H1 (cell line): Measurements from ENCODE around the gene SPANXN5.
"Not testable (repeated sequence)": the region's sequence is repeated elsewhere in the genome, so short reads cannot be mapped to it uniquely, and the experiment has no call there.

Source experiments
- CBX8 ChIP-seq: fragments of 300-800, 300-1000 bp; sonication (generic); IDR thresholded peaks from 2 replicates; pipeline ENCODE4 v1.7.1; 2016; ENCODE audit warnings: low read depth, low read length, borderline replicate concordance
- CEBPB ChIP-seq: IDR thresholded peaks from 2 replicates; pipeline ENCODE4 v1.6.1; 2012; ENCODE audit warnings: low read depth, low read length
- CHD1 ChIP-seq: IDR thresholded peaks from 2 replicates; pipeline ENCODE4 v1.6.1; 2012; ENCODE audit warnings: low read depth, low read length, improper control_type of control experiment
- EP300 ChIP-seq, 2 experiments: IDR thresholded peaks; 1 replicate in 1 of 2; 2 replicates in 1 of 2; pipeline ENCODE4 v1.6.1; 2011 to 2012; ENCODE audit warnings: low read depth in 2 of 2, low read length in 2 of 2, mild to moderate bottlenecking in 2 of 2, borderline replicate concordance in 1 of 2, inconsistent platforms in 1 of 2, moderate library complexity in 1 of 2
- EZH2 ChIP-seq: fragments of 200-600 bp; sonication (generic); IDR thresholded peaks from 2 replicates; pipeline ENCODE4 v1.7.1; 2012; ENCODE audit warnings: low read depth, mild to moderate bottlenecking, moderate library complexity, low read length, inconsistent platforms; ENCODE audit not compliant: severe bottlenecking
- GABPA ChIP-seq: IDR thresholded peaks from 2 replicates; pipeline ENCODE4 v1.6.1; 2011; ENCODE audit warnings: mild to moderate bottlenecking, low read length, moderate library complexity, borderline replicate concordance; ENCODE audit not compliant: insufficient read depth
- NRF1 ChIP-seq: IDR thresholded peaks from 2 replicates; pipeline ENCODE4 v1.6.1; 2011; ENCODE audit warnings: mild to moderate bottlenecking, low read depth, low read length, improper control_type of control experiment
- POLR2A ChIP-seq, 2 experiments: IDR thresholded peaks; 1 replicate in 1 of 2; 2 replicates in 1 of 2; pipeline ENCODE4 v1.6.1; 2011; ENCODE audit warnings: low read depth in 2 of 2, low read length in 2 of 2, mild to moderate bottlenecking in 2 of 2; ENCODE audit errors: control extremely low read depth in 1 of 2
- POLR2AphosphoS5 ChIP-seq: IDR thresholded peaks from 2 replicates; pipeline ENCODE4 v1.6.1; 2011; ENCODE audit warnings: low read depth, low read length
- RAD21 ChIP-seq, 2 experiments: IDR thresholded peaks in 1 of 2; conservative IDR thresholded peaks in 1 of 2; 2 replicates each; pipeline ENCODE4 v1.6.1; 2011; ENCODE audit warnings: low read depth in 2 of 2, low read length in 2 of 2, improper control_type of control experiment in 1 of 2, inconsistent platforms in 1 of 2, mild to moderate bottlenecking in 1 of 2, moderate library complexity in 1 of 2
- RBBP5 ChIP-seq: IDR thresholded peaks from 2 replicates; pipeline ENCODE4 v1.7.1; 2012; ENCODE audit warnings: low read depth, mild to moderate bottlenecking, inconsistent platforms, low read length, moderate library complexity, borderline replicate concordance
- SUZ12 ChIP-seq: fragments of 200-600 bp; sonication (generic); IDR thresholded peaks from 2 replicates; pipeline ENCODE4 v1.6.1; 2012; ENCODE audit warnings: mild to moderate bottlenecking, inconsistent platforms, low read length, moderate library complexity, mixed read lengths
- ZNF274 ChIP-seq: IDR thresholded peaks from 2 replicates; pipeline ENCODE4 v1.7.0; 2012; ENCODE audit warnings: low read length, borderline replicate concordance; ENCODE audit errors: extremely low read depth
- TF ChIP-seq, protein P1 (sequence below), 3 experiments: IDR thresholded peaks; 1 replicate in 2 of 3; 2 replicates in 1 of 3; pipeline versions ENCODE4 v1.5.1 to v1.6.1; 2011; ENCODE audit warnings: low read length in 3 of 3, mild to moderate bottlenecking in 3 of 3, inconsistent platforms in 2 of 3, low read depth in 1 of 3, moderate library complexity in 1 of 3; ENCODE audit not compliant: insufficient read depth in 1 of 3; ENCODE audit errors: control extremely low read depth in 1 of 3

DNA sequence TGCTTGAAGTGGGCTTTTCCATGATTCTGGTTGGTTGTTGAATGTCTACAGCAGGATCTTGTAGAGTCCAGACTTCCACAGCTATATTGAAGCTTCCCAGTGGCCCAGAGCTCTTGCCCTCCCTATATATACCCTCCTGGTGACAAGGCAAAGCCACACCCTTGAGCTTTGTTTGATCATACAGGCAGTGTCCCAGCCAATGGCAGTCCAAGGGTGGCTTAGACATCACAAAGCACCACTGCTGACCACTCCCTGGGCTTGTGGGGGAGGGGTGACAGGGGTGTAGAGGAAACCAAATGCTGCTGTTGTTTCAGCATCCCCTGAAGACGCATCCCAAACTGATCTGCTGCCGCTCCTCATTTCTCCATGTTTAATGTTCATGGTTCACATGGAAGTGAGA is at the start of gene SPANXN5:
- not testable (repeated sequence) for TF ChIP-seq EZH2; CHD1; CBX8; RBBP5; GABPA; SUZ12; EP300 (IDR thresholded peaks at IDR 0.05; ENCODE audit: borderline replicate concordance in 1 of 2, low read depth in 2 of 2, low read length in 2 of 2); POLR2A (IDR thresholded peaks at IDR 0.05; ENCODE audit: control extremely low read depth in 1 of 2, low read depth in 2 of 2, low read length in 2 of 2); RAD21 (IDR thresholded peaks at IDR 0.05 in 1 of 2, conservative IDR thresholded peaks at IDR 0.05 in 1 of 2; ENCODE audit: low read depth in 2 of 2, low read length in 2 of 2); ZNF274; POLR2AphosphoS5; CEBPB; NRF1
- TF ChIP-seq, protein P1, sequence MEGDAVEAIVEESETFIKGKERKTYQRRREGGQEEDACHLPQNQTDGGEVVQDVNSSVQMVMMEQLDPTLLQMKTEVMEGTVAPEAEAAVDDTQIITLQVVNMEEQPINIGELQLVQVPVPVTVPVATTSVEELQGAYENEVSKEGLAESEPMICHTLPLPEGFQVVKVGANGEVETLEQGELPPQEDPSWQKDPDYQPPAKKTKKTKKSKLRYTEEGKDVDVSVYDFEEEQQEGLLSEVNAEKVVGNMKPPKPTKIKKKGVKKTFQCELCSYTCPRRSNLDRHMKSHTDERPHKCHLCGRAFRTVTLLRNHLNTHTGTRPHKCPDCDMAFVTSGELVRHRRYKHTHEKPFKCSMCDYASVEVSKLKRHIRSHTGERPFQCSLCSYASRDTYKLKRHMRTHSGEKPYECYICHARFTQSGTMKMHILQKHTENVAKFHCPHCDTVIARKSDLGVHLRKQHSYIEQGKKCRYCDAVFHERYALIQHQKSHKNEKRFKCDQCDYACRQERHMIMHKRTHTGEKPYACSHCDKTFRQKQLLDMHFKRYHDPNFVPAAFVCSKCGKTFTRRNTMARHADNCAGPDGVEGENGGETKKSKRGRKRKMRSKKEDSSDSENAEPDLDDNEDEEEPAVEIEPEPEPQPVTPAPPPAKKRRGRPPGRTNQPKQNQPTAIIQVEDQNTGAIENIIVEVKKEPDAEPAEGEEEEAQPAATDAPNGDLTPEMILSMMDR (IDR thresholded peaks at IDR 0.05; ENCODE audit: control extremely low read depth in 1 of 3, insufficient read depth in 1 of 3, low read depth in 1 of 3, low read length in 3 of 3): not testable (repeated sequence)
